Lung (tissue), 16 donors: ENCODE measurements around the gene CCL24. TPM values are rescaled to one million over a fixed set of nuclear protein-coding genes. Genes with fewer than 3 reads are reported as not detected.
A peak's percentile ranks its signal among the peaks of the same experiment; 100 is the strongest.
"Not testable (repeated sequence)": the region's sequence is repeated elsewhere in the genome, so short reads cannot be mapped to it uniquely, and the experiment has no call there.

Source experiments
- ATAC-seq: fragments of 200-7000 bp; cut with Tn5 transposase; one replicate; pipeline ENCODE4 v1.9.1; 2020; ENCODE audit warnings: moderate number of reproducible peaks; ENCODE audit not compliant: insufficient read depth, low FRiP score
- DNase-seq, 3 donors: peaks; one replicate each; pipeline ENCODE4 v3.0.0-alpha.2; 2013 to 2017
- H3K27ac ChIP-seq, 2 donors: one replicate each; pipeline ENCODE4 v1.5.1; 2013; ENCODE audit warnings: mild to moderate bottlenecking in 2 of 2, moderate library complexity in 2 of 2, control low read depth in 1 of 2, inconsistent platforms in 1 of 2, low read depth in 1 of 2, low read length in 1 of 2
- H3K27me3 ChIP-seq, 3 donors: one replicate each; pipeline ENCODE4 v1.5.1; 2013; ENCODE audit warnings: low read length in 2 of 3; ENCODE audit not compliant: control insufficient read depth in 3 of 3, insufficient read depth in 3 of 3
- H3K36me3 ChIP-seq, 4 donors: one replicate each; pipeline ENCODE4 v1.5.1; 2013; ENCODE audit warnings: low read length in 4 of 4, mild to moderate bottlenecking in 1 of 4, moderate library complexity in 1 of 4; ENCODE audit not compliant: control insufficient read depth in 4 of 4, insufficient read depth in 4 of 4
- H3K4me1 ChIP-seq, 5 donors: one replicate each; pipeline ENCODE4 v1.5.1; 2013; ENCODE audit warnings: low read length in 5 of 5, mild to moderate bottlenecking in 2 of 5, moderate library complexity in 1 of 5; ENCODE audit not compliant: control insufficient read depth in 5 of 5, insufficient read depth in 5 of 5
- H3K4me3 ChIP-seq: one replicate; pipeline ENCODE4 v1.5.1; 2013; ENCODE audit warnings: mild to moderate bottlenecking, control low read depth, moderate library complexity
- H3K9ac ChIP-seq, 2 donors: one replicate each; pipeline ENCODE4 v1.5.1; 2013; ENCODE audit warnings: low read length in 2 of 2, control low read depth in 1 of 2; ENCODE audit not compliant: insufficient read depth in 1 of 2
- H3K9me3 ChIP-seq, 4 donors: one replicate each; pipeline ENCODE4 v1.5.1; 2013; ENCODE audit warnings: low read length in 3 of 4, mild to moderate bottlenecking in 1 of 4, moderate library complexity in 1 of 4; ENCODE audit not compliant: control insufficient read depth in 4 of 4, insufficient read depth in 3 of 4
- CTCF ChIP-seq: IDR thresholded peaks from 2 replicates; pipeline ENCODE4 v1.5.1; 2012; ENCODE audit warnings: mild to moderate bottlenecking; ENCODE audit errors: control extremely low read depth, extremely low read depth
- WGBS, 2 donors: extraction: QIAGEN DNeasy Blood & Tissue Kit; methylation state at CpG; one replicate each; pipeline ENCODE4 v1.1.7; 2013; 5-methylcytosine and 5-hydroxymethylcytosine counted together
- long read RNA-seq, 5 donors: transcript quantifications; one replicate each; lab custom pipeline, GENCODE V29; 2026
- polyA plus RNA-seq, 2 donors: library from polyadenylated mRNA; stranded (reverse); fragments of 200-250 nt; gene quantifications; one replicate each; pipeline ENCODE4 v1.2.1, GENCODE V29; 2013
- total RNA-seq, 2 donors: library from RNA; depleted of rRNA in 1 of 2; stranded (reverse); fragments of >200 nt in 1 of 2; gene quantifications; one replicate each; pipeline ENCODE4 v1.2.1, GENCODE V29; 2014 to 2021
- donor health status: control.
- donor health status: control.
- donor health status: Bipolar disorder and iron deficiency.
- donor health status: healthy.
- donor health status: DM: yes; HTN: yes; CAD: no.

The CCL24 gene
- total RNA-seq (1 to 10 TPM in 1 of 2 donors, not detected in 1; 4.8 TPM), polyA plus RNA-seq (1 to 10 TPM; 1.1 to 2.8 TPM)
- long read RNA-seq, donor 1: 0 reads
- long read RNA-seq, donor 2: 0 reads
- long read RNA-seq, donor 3: 0 reads
- long read RNA-seq, donor 4: 0 reads
- long read RNA-seq, donor 5: 0 reads

- Histone ChIP-seq H3K27me3 (no peaks in the 10 kb centered on the region), H3K27ac (no peak within 1 kb of the TSS), H3K9me3 (no peaks in the 10 kb centered on the region), H3K4me1 (no peaks in the 10 kb centered on the region), H3K4me3 (no peak within 1 kb of the TSS), H3K36me3 (no peaks in the 10 kb centered on the region), H3K9ac (no peak within 1 kb of the TSS)
- DNase-seq: no peak
- ATAC-seq: no peak
- 9 to 45% methylated on average over 7 of the region's 7 CpGs for WGBS, 2 donors
- TF ChIP-seq CTCF: no peak
Measured at GRCh38 chr7:75813781-75814236, at the start of gene CCL24. Gene CCL24 (minus strand): TSS chr7:75813806. CDS start chr7:75813715, 91 bp downstream.

- H3K27ac ChIP-seq: no peak overlapping the region
- ATAC-seq: no peak
- no peaks in the 10 kb centered on the region for H3K9me3 ChIP-seq
- H3K9ac ChIP-seq: no peak overlapping the region
- 43 to 52% methylated on average over 4 of the region's 4 CpGs for WGBS, 2 donors
- peaks cover 0 to 3% (median 0%) of the 10 kb centered on the region in 3 donors for H3K27me3 ChIP-seq
- peak; percentile 41 to 87 (median 70) for DNase-seq
- H3K4me3 ChIP-seq: no peak overlapping the region
- H3K4me1 ChIP-seq: peaks cover 0 to 3% (median 0%) of the 10 kb centered on the region in 5 donors
- TF ChIP-seq CTCF: no peak
- H3K36me3 ChIP-seq: no peaks in the 10 kb centered on the region
Measured at GRCh38 chr7:75861636-75862035, 48.0 kb upstream of the CCL24 start.

- DNase-seq: no peak
- H3K9me3 ChIP-seq: no peaks in the 10 kb centered on the region
- no peak for ATAC-seq
- H3K9ac ChIP-seq: no peak overlapping the region
- no peak overlapping the region for H3K4me3 ChIP-seq
- H3K36me3 ChIP-seq: no peaks in the 10 kb centered on the region
- H3K27me3 ChIP-seq: no peaks in the 10 kb centered on the region
- peaks cover 0 to 2% (median 0%) of the 10 kb centered on the region in 5 donors for H3K4me1 ChIP-seq
- no peak for TF ChIP-seq CTCF
- no peak overlapping the region for H3K27ac ChIP-seq
Measured at GRCh38 chr7:75858410-75858809, 44.8 kb upstream of the CCL24 start.

GRCh38 chr7:75856536-75856935 is 42.9 kb upstream of the CCL24 start:
- Histone ChIP-seq H3K4me1 (peaks cover 0 to 1% (median 0%) of the 10 kb centered on the region in 5 donors), H3K27ac (no peak overlapping the region), H3K9ac (no peak overlapping the region), H3K27me3 (no peaks in the 10 kb centered on the region), H3K36me3 (no peaks in the 10 kb centered on the region), H3K9me3 (no peaks in the 10 kb centered on the region), H3K4me3 (no peak overlapping the region)
- DNase-seq (no peak), ATAC-seq (no peak)
- WGBS, 2 donors: 31 to 76% methylated on average over 6 of the region's 6 CpGs
- TF ChIP-seq CTCF: no peak

- not testable (repeated sequence) for DNase-seq, H3K27me3 ChIP-seq, H3K36me3 ChIP-seq, H3K4me1 ChIP-seq, ATAC-seq, H3K9me3 ChIP-seq, H3K9ac ChIP-seq, H3K4me3 ChIP-seq, H3K27ac ChIP-seq
- 91 to 96% methylated on average over 8 to 10 of the region's 10 CpGs for WGBS, 2 donors
Measured at GRCh38 chr7:75854813-75855345, 41.3 kb upstream of the CCL24 start.
